ENCODE results near the gene AK9.

GRCh38 chr6:109449064-109449794, 241.8 kb downstream of the AK9 start:
- TF ChIP-seq CTCF (conservative IDR thresholded peaks at IDR 0.05; ENCODE audit: low read length) (no peak), EZH2phosphoT487 (IDR thresholded peaks at IDR 0.05; ENCODE audit: borderline replicate concordance) (no peak)
